Upper lobe of right lung (tissue), 1 donor: ENCODE measurements around the gene CDH12. TPM values are rescaled to one million over a fixed set of nuclear protein-coding genes. Genes with fewer than 3 reads are reported as not detected.

Experiments used
- ATAC-seq: fragments of 200-7000 bp; cut with Tn5 transposase; one replicate; pipeline ENCODE4 v1.9.1; 2020; ENCODE audit warnings: mild to moderate bottlenecking, moderate library complexity
- DNase-seq: peaks from one replicate; pipeline ENCODE4 v3.0.0-alpha.2; 2020
- H3K27ac ChIP-seq: fragments of 200-600 bp; one replicate; pipeline ENCODE4 v1.8.0; 2022
- H3K27me3 ChIP-seq: fragments of 200-600 bp; one replicate; pipeline ENCODE4 v1.8.0; 2022; ENCODE audit warnings: mild to moderate bottlenecking
- H3K36me3 ChIP-seq: fragments of 200-600 bp; one replicate; pipeline ENCODE4 v1.8.0; 2022
- H3K4me1 ChIP-seq: fragments of 200-600 bp; one replicate; pipeline ENCODE4 v1.8.0; 2022
- H3K4me3 ChIP-seq: fragments of 200-600 bp; one replicate; pipeline ENCODE4 v1.8.0; 2022; ENCODE audit warnings: mild to moderate bottlenecking
- H3K9me3 ChIP-seq: fragments of 200-600 bp; one replicate; pipeline ENCODE4 v1.8.0; 2022
- CTCF ChIP-seq: fragments of 200-600 bp; IDR thresholded peaks from one replicate; pipeline ENCODE4 v1.8.0; 2022; ENCODE audit warnings: antibody characterized with exemption
- intact Hi-C: fragments of 100-400 bp; cut with DNase I; formaldehyde crosslinking; loops from one replicate; pipeline ENCODE4 v1.11.0; 2022
- total RNA-seq: library from RNA; stranded (reverse); fragmentation: NEBNext Ultra II Directional; extraction: Animal tissue kit (Norgen Biotek cat#: 25700); gene quantifications from one replicate; pipeline ENCODE4 v1.2.1, GENCODE V29; 2021
- donor health status: DM: no; HTN: yes; CAD: no; lungs with severe emphysema.

CDH12 gene
- total RNA-seq, 1 donor from 2014 or later = not detected

GRCh38 chr5:21802100-21802499 is 1051.0 kb downstream of the CDH12 start:
- Histone ChIP-seq H3K27me3 (no peaks in the 10 kb centered on the region), H3K4me3 (no peak overlapping the region), H3K27ac (no peak overlapping the region), H3K9me3 (no peaks in the 10 kb centered on the region), H3K36me3 (no peaks in the 10 kb centered on the region), H3K4me1 (no peaks in the 10 kb centered on the region)
- intact Hi-C loops = no loop called here
- no peak for TF ChIP-seq CTCF
- ATAC-seq = no peak
- no peak for DNase-seq

GRCh38 chr5:21792748-21793147 is 1060.4 kb downstream of the CDH12 start:
- no peak for TF ChIP-seq CTCF
- Histone ChIP-seq H3K27me3 (no peaks in the 10 kb centered on the region), H3K9me3 (no peaks in the 10 kb centered on the region), H3K4me1 (no peaks in the 10 kb centered on the region), H3K27ac (no peak overlapping the region), H3K4me3 (no peak overlapping the region), H3K36me3 (no peaks in the 10 kb centered on the region)
- intact Hi-C loops = no loop called here
- DNase-seq = no peak
- ATAC-seq = no peak

- no peaks in the 10 kb centered on the region for H3K27me3 ChIP-seq
- no peak for ATAC-seq
- H3K36me3 ChIP-seq = no peaks in the 10 kb centered on the region
- no peak overlapping the region for H3K4me3 ChIP-seq
- H3K9me3 ChIP-seq = no peaks in the 10 kb centered on the region
- intact Hi-C loops = no loop called here
- no peaks in the 10 kb centered on the region for H3K4me1 ChIP-seq
- DNase-seq = no peak
- H3K27ac ChIP-seq = no peak overlapping the region
- TF ChIP-seq CTCF = no peak
Measured at GRCh38 chr5:21791304-21791703, 1061.8 kb downstream of the CDH12 start.

- no peak for DNase-seq
- no peak overlapping the region for H3K27ac ChIP-seq
- no peaks in the 10 kb centered on the region for H3K9me3 ChIP-seq
- TF ChIP-seq CTCF = no peak
- no peak for ATAC-seq
- intact Hi-C loops = no loop called here
- H3K27me3 ChIP-seq = no peaks in the 10 kb centered on the region
- no peaks in the 10 kb centered on the region for H3K36me3 ChIP-seq
- H3K4me3 ChIP-seq = no peak overlapping the region
- H3K4me1 ChIP-seq = no peaks in the 10 kb centered on the region
Measured at GRCh38 chr5:21784487-21784886, 1068.7 kb downstream of the CDH12 start.

GRCh38 chr5:21783074-21783679 is 1070.0 kb downstream of the CDH12 start:
- TF ChIP-seq CTCF = no peak
- H3K4me1 ChIP-seq = no peaks in the 10 kb centered on the region
- no peaks in the 10 kb centered on the region for H3K27me3 ChIP-seq
- DNase-seq = no peak
- no peaks in the 10 kb centered on the region for H3K36me3 ChIP-seq
- intact Hi-C loops = no loop called here
- no peak overlapping the region for H3K4me3 ChIP-seq
- H3K9me3 ChIP-seq = no peaks in the 10 kb centered on the region
- H3K27ac ChIP-seq = no peak overlapping the region
- ATAC-seq = no peak

GRCh38 chr5:21776466-21776865 is 1076.7 kb downstream of the CDH12 start:
- Histone ChIP-seq H3K4me1 (no peaks in the 10 kb centered on the region), H3K36me3 (no peaks in the 10 kb centered on the region), H3K27ac (no peak overlapping the region), H3K4me3 (no peak overlapping the region), H3K9me3 (no peaks in the 10 kb centered on the region), H3K27me3 (no peaks in the 10 kb centered on the region)
- no peak for DNase-seq
- TF ChIP-seq CTCF = no peak
- intact Hi-C loops = no loop called here
- ATAC-seq = no peak
